NCI-H460 (cell line): ENCODE results near the gene CALML6. TPM values are rescaled to one million over a fixed set of nuclear protein-coding genes. Genes with fewer than 3 reads are reported as not detected.
"Not testable (repeated sequence)": the region's sequence is repeated elsewhere in the genome, so short reads cannot be mapped to it uniquely, and the experiment has no call there.

ENCODE experiments used
- DNase-seq: peaks from one replicate; pipeline ENCODE4 v3.0.0-alpha.2; 2016; ENCODE audit warnings: low read depth; ENCODE audit errors: extremely low read depth
- total RNA-seq: library from RNA; depleted of rRNA; stranded (reverse); fragments of >200 nt; shearing (Covaris generic); gene quantifications from 2 replicates; pipeline ENCODE4 v1.2.3, GENCODE V29; 2014

Gene CALML6
- total RNA-seq, 1 experiment from 2014 or later, result 0.77 TPM

GRCh38 chr1:1922956-1923833 is 8.1 kb downstream of the CALML6 start:
- DNase-seq, result no peak

GRCh38 chr1:1924386-1924785 is 9.3 kb downstream of the CALML6 start:
- DNase-seq, result no peak

GRCh38 chr1:1924849-1925248 is 9.8 kb downstream of the CALML6 start:
- DNase-seq, result no peak

GRCh38 chr1:1925437-1926345 is 10.6 kb downstream of the CALML6 start:
- DNase-seq, result no peak

GRCh38 chr1:1926346-1926811 is 11.3 kb downstream of the CALML6 start:
- no peak for DNase-seq

- no peak for DNase-seq
Measured at GRCh38 chr1:1926886-1927660, 12.0 kb downstream of the CALML6 start.

GRCh38 chr1:1927751-1928150 is 12.7 kb downstream of the CALML6 start:
- no peak for DNase-seq

GRCh38 chr1:1928231-1929101 is 13.4 kb downstream of the CALML6 start:
- DNase-seq, result no peak

GRCh38 chr1:1929102-1929638 is 14.1 kb downstream of the CALML6 start:
- DNase-seq, result no peak

GRCh38 chr1:1929639-1930545 is 14.8 kb downstream of the CALML6 start:
- no peak for DNase-seq

GRCh38 chr1:1934848-1935247 is 19.8 kb downstream of the CALML6 start:
- not testable (repeated sequence) for DNase-seq

- DNase-seq, result no peak
Measured at GRCh38 chr1:1937061-1937460, 22.0 kb downstream of the CALML6 start.

GRCh38 chr1:1937549-1938275 is 22.7 kb downstream of the CALML6 start:
- no peak for DNase-seq

GRCh38 chr1:1938276-1938573 is 23.2 kb downstream of the CALML6 start:
- DNase-seq, result no peak

GRCh38 chr1:1938613-1939295 is 23.7 kb downstream of the CALML6 start:
- no peak for DNase-seq

- no peak for DNase-seq
Measured at GRCh38 chr1:1939296-1940122, 24.4 kb downstream of the CALML6 start.

GRCh38 chr1:1940123-1940425 is 25.0 kb downstream of the CALML6 start:
- DNase-seq, result no peak
